GM19438 (cell line): ENCODE results near the gene SNTG2.
"Not testable (repeated sequence)": the region's sequence is repeated elsewhere in the genome, so short reads cannot be mapped to it uniquely, and the experiment has no call there.

Source experiments
- ATAC-seq: cut with Tn5 transposase; IDR thresholded peaks from one replicate; pipeline ENCODE4 v1.9.1; 2021; ENCODE audit warnings: low read depth; ENCODE audit not compliant: unreplicated experiment

Gene SNTG2

DNA sequence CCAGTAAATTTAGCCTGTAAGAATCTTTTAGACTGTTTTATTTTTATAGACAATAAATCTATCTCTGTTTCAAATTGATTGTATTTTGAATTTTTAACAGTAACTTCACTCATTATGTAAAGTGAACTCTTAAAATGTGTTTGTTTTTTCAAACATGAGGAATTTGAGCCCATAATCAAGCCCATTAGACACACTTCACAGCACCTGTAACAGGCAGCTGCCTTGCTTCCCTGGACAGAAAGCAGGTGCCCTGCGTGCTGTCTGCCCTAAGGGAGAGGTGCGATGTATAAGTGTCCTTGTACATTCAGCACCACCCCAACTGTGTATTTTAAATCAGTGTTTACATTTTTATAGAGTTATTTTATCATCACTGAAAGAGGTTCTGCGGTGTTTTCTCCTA is 276.1 kb downstream of the SNTG2 start:
- ATAC-seq: no peak

DNA sequence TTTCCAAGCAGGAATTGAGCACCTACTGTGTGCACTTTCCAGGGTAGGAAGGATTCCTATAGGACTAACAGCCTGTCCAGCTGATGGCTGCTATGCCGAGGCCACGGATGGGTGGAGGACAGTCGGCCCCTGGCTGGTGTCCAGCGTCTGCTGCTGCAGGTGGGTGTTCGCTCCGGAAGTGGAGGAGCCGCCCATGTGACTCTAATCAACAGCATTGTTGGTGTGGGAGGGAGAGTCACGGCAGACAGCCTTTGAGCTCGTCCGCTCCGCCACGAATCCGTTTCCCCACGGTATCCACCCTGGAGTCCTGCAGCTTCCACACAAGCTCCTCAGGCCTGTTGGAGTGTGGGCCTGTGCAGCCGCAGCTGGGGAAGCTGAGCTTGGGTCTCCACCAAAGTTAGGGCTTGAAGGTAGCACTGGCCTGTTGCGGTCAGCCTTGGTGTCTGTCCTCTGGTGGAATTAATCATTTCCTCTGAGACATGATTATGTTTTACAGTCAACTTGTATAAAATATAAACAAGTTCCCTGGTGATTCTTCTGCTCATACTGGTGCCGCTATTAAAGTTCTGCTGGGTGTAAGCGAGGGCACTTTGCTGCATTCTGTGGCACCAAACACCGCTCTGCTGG is 276.7 kb downstream of the SNTG2 start:
- no peak for ATAC-seq

DNA sequence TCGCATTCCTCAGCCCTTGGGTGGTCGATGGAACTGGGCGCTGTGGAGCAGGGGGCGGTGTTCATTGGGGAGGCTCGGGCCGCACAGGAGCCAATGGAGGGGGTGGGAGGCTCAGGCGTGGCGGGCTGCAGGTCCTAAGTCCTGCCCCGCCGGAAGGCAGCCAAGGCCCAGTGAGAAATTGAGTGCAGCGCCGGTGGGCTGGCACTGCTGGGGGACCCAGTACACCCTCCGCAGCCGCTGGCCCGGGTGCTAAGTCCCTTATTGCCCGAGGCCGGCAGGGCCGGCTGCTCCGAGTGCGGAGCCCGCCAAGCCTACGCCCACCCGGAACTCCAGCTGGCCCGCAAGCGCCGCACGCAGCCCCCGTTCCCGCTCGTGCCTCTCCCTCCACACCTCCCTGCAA is 278.9 kb downstream of the SNTG2 start:
- not testable (repeated sequence) for ATAC-seq

DNA sequence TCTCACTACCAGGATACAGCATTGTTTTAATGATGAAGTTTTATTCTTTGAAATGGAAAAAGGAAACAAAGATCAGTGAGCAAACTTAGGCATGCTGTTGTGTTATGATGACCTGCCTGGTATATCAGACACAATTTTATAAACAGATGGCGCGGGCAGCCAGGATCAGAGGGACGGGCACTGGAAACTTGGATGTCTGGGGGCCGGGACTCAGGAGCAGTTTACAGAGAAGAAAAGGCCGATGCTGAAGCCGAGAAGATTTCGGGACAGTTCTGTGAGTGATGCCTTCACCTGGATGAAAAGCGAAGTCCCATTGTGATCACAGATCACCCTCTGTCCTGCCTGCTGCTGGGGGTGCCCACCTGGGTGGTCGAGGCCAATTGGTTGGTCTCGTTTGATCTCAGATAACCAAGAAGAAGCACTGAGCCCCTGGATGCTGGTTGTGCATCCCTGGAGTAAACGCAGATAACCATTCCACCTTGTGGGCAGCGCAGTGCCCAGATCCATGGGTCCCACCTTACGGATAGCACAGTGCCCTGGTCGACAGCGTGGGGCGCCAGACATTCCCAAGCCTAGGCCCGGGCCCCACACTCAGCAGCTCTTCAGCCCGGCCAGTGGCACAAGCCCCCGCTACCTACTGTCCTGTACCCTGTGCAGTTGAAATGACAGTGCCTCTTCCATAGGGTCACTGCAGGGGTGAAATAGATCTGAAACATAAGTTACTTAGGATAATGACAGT is 279.7 kb downstream of the SNTG2 start:
- ATAC-seq: no peak

DNA sequence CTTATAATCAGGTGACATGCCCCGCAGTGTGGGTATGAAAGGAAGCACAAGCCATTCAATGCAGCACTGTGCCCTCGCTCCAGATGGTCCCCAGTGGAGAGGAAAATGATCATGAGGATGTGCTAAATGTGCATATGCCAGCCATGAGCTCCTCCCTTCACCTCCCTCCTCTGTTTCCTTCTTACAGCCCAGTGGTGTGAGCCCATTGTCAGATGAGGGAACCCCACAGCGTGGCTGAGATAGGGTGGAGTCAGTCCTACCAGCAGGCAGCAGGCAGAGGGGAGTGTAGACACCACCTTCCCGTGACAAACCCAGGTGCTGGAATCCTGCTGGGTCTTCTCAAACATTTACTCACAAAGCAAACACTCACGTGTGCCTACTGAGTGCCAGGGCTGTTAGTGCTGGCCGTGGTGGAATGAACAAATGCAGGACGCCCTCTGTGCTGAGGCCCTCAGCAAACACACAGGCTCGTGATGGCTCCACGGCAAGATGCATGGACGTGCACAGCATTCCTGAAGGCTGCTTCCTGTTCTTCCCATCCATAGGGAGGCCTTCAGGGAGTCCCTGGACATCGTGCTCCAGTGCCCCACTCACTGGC is 280.9 kb downstream of the SNTG2 start:
- ATAC-seq: no peak

DNA sequence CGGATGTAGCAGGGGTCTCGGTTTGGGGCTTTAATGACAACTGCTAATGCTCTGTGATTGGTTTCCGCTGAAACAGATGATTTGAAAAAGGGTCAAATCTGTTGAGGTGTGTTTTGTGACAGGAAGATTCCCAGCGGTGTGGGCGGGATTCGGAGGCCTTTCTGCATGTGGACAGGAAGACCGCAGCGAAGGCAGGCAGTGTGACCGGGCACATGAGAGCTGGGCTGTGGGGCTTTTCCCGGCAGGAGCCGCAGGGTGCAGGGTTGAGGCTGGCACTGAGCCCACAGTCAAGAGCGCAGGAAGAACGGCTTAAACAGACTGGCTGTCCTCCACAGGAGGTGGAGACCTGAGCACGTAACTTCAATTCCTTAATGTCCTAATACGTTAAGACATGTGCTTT is 282.6 kb downstream of the SNTG2 start:
- ATAC-seq: no peak

DNA sequence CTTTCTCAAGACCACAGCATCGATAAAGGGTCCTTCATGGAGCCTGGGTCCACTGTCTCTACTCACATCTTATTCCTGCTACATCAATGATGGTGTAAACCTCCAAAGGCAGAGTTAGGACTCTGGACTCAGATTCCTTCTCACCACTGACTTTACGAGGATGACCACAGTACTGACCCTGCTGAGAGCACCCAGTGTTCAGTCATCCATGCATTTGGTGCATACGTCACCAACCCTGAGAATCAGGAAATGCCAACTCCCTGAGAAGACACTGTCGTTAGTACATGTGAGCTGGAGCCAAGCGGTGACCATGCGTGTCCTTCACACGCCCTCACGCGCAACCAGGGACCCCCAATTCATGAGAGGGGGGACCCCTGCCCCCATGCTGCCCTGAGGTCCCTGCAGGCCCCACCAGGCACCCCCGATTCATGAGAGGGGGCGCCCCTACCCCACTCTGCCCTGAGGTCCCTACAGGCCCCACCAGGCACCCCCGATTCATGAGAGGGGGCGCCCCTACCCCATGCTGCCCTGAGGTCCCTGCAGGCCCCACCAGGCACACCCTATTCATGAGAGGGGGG is 284.2 kb downstream of the SNTG2 start:
- ATAC-seq: no peak

DNA sequence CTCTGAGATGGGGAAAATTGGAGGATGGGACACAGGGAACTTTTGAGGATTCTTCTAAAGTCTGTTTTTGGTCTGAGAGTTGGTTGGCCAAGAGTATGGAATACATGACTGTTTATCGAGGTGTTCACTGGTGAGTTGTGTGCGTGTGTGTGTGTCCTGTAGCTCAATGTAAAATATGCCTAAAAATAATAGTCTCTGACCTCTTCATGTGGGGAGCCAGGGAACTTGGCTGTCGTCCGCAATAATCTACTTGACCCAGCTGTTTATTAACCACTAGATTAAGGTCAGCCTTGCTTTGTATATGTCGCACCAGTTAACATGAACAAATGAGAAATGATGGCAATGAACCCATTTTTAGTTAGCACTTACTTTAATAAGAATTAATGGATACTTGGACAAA is 285.2 kb downstream of the SNTG2 start:
- no peak for ATAC-seq

DNA sequence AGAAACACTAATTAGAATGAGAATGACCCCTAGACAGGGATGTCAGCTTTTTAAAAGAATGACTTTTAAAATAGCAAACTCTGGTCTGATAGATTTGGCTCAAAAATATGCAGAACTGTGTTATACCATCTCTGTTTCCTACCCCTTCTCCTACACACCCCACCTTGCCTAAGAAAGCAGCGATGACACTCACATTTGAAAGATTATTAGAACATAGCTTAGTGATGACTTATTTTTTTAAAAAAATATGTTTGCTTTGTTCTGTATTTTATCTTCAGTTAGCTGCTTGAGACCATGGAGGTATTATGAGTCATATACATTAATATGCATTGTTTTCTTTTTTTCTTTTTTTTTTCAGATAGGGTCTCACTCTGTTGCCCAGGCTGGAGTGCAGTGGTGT is 286.0 kb downstream of the SNTG2 start:
- ATAC-seq: no peak

DNA sequence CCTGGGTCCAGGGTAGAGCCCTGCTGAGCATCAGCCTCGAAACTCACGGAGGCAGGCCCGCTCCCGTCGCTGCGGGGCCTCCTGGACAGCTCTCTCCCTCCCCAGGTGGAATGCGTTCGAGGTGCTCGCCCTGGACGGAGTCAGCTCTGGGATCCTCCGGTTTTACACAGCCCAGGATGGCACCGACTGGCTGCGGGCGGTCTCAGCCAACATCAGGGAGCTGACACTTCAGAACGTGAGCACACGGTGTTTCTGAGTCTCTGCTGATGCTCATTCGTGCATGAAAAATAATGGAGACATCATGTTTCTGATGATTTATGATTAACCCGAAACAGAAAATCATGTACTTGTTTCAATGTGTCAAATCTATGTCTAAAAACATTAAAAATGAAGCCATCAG is 287.1 kb downstream of the SNTG2 start:
- ATAC-seq: no peak

DNA sequence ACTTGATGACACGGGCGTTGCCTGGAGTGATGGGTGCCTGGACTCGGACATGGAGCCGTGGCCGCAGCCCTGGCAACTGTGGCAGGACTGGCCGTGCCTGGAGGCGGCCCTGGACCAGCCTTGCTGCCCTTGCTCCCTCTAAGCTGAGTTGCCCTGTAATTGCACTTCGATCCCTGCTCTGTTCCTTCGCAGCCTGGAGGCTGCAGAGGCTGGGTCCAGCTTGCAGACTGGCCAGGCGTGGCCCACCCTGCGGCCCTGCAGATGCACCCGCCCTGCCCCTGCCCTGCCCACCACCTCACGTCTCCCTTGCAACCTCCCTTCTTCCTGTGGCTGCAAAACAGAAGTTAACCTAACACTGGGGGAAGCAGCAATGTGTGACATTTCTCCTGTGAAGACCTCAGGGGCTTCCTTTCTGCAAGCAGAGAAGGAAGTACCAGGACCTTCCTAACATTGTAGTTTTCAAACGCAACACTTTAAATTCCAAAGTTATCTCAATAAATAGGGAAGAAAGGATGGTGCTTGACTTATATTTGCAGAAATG is 288.0 kb downstream of the SNTG2 start:
- ATAC-seq: no peak

DNA sequence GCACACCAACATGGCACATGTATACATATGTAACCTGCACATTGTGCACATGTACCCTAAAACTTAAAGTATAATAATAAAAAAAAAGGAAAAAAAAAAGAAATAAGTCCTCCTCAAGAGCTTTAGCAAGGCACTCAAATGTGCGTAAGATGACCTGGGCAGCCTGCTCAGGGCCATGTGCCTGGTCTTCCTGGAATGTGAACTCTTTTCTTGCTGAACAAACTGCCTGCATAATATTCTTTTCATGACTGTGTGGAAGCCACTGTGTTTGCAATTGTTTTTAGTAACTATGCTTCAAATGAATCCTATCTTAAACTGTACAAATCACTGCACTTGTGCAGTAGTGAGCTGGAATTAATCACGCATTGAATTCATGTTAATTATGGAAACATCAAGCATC is 294.5 kb downstream of the SNTG2 start:
- no peak for ATAC-seq

DNA sequence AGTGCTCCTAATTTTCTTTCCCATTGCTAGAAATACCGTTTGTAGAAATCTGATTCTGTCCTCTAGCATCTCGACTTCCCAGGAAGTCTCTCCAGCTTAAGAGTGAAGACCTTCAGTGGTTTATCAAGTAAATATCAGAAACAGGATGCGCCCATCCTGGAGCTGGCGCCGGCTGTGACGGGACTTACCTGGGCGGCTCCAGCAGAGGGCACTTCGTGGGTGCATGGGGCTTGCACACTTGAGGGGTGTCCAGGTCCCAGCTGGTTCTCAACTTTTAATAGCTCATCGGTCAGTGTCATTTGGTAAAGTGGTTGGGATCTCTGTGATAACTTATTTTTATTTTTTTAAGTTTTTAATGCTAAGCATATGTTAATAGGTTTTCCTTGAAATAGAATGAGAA is 295.6 kb downstream of the SNTG2 start:
- no peak for ATAC-seq

DNA sequence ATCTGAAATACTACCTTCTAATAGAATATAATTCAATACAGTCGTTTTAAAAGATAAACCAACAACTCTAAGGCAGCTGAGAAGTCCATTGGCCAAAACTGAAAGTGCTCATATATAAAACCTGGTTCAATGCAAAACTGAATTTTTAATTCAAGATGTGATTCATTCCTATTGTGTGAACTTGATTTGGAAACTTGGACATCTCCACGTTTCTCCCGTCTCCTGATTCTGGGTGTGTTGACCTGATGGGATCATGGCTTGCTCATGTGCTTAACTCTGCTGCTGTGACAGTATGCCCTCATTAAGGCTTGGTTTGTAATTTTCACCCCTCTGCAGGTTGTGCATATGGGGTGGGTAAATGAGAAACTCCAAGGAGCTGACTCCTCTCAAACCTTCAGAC is 296.3 kb downstream of the SNTG2 start:
- ATAC-seq: no peak

DNA sequence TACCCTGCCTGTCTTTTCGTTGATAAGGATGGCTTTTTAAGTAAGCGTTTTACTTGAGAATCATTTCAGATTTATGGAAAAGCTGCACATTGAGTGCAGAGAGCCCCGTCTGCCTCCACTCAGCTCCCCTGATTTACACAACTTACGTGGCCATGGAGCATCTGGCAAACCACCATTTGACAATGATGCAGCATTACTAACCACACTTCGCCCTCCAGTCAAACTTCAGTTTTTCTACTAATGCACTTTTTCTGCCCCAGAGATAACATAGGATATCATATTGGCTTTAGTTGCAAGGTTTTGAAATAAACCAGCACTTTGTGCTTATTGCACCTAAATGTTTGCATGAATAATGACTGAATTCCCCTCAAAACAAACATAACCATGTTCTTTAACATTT is 297.5 kb downstream of the SNTG2 start:
- ATAC-seq: no peak

DNA sequence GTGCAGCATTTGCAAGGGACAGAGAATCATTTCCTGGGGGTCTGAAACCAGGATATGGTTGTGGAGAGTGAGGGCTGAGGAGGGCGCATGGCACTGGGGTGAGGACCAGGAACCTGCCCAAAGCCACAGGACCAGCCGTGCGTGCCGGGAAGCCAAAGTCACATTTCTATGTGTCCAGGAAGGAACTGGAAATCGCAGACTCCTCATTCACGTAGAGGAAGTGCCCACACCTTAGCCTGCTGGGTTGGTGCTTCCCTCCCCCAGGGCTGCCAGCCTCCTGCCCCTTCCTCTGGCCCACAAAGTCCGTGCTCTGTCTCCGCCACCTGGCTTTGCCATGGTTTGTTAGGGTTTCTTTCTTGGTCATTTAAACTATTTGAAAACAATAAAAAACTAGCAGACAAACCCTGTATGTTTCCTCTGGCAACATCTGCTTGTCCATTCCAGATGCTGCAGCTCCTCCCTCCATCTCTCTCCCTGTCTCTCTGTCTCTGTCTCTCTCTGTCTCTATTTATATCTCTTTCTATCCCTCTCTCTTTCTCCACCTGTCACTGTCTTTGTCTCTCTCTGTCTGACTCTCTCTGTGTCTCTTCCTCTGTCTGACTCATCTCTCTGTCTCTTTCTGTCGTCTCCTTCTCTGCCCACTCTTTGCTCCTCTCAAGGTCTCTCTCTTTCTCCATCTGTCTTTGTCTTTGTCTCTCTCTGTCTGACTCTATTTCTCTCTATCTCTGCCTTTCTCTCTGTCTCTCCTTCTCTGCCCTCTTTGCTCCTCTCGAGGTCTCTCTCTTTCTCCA is 299.4 kb downstream of the SNTG2 start:
- ATAC-seq: no peak

DNA sequence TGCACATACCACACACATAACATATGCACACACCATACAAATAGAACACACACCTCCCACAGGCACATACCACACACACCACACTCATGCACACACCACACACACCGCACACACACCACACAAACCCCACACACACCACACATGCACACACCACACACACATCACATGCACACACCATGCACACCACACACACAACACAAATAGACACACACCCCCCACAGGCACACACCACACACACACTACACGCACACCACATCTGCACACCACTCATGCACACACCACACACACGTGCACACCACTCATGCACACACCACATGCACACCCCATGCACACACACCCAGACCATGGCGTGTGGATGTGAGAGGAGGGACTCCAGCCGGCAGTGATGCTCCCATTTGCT is 300.9 kb downstream of the SNTG2 start:
- ATAC-seq: no peak

DNA sequence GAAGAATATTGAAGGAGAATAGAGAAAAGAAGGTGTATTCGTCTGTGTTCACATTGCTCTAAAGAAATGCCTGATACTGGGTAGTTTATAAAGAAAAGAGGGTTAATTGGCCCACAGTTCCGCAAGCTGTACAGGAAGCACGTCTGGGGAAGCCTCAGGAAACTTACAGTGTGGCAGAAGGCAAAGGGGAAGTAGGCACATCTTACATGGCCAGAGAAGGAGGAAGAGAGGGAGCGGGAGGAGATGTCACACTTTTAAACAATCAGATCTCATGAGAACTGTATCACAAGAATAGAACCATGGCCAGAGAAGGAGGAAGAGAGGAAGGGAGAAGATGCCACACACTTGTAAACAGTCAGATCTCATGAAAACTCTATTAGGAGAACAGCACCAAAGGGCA is 303.0 kb downstream of the SNTG2 start:
- no peak for ATAC-seq

DNA sequence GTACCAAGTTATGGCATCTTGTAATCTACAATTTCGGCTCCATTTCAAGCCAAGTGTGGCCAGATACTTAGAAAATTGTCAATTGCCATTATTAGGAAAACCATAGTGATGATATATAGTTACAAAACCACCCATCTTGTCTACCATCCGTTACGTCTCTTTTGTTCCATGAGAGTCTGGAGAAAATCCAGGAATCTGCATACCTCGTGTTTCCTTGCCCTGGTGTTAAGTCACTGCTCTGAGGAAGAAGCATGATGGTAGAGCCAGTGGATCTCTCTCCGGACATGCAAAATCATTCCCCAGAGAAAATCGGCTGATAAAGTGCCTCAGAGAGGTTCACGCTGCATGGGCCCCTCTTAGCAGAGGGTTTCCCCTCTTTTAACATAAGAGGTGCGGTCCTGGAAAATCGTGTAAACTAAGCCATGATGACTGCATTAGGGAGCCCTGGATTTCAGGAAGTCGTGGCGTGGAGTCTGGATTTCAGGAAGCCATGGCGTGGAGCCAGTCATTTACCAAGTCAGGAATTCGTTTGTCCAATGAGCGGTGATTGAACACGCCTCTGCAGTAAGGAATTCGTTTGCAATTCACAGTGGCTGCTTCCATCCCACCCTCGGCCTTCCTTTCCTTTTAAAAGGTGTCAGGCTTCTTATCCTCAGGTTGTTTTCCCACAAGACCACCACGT is 304.2 kb downstream of the SNTG2 start:
- ATAC-seq: no peak

DNA sequence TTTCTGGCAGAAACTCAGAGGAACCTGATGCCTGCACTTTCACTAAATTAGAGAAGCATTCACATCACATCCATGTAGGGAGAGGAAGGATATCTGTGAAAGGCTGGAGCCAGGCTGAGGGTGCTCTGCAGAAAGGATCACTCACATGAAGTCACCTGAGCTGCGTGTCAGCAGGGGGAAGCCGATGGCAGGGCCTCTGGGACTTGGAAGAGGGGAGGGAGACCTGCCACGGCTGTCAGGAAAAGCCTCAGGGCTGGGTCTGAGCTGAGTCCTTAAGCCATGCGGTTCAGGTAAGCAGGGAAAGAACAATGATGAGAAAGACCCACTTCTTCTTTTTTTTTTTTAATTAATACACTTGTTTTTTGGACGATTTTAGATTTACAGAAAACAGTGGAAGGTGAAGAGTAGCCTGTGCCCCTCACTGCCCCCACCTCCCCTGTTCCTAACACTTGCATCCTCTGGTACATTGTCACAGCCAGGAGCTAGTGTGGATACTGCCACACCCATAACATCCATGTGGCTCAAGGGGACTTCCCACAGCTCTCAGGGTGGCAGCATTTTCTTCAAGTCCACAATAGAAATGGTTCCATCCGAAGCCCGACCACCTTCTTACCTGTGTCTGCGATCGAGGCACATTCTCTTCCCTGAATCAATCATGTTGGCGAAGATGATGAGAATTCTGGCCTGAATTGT is 306.1 kb downstream of the SNTG2 start:
- ATAC-seq: no peak
